Measurements from ENCODE around the gene GINS3. TPM values are rescaled to one million over a fixed set of nuclear protein-coding genes. Genes with fewer than 3 reads are reported as not detected.

GINS3 gene
- total and polyA plus RNA-seq, 2 experiments from 2014 or later: 8.8 to 17.8 TPM

DNA sequence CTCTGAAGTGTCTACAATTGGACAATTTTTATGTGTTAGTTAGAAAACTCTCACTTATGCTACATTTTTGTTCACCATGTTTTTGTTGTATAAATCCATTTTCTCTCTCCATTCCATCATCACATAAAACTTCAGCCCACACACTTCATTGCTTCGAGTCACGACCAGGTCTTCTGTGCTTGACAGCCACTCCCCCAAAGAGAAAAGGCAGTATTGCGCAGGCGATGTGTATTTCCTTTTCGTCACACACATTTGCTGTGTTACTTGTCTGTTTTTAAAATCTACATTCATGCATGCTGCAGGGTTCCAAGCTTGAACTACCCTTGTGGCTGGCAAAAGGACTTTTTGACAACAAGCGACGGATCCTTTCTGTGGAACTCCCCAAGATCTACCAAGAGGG, 10.5 kb downstream of the GINS3 start:
- H3K27me3 ChIP-seq (ENCODE audit: insufficient read depth): no peaks in the 10 kb centered on the region
- peaks cover 1% of the 10 kb centered on the region for H3K27me3 Mint-ChIP-seq (ENCODE audit: insufficient read depth, low read depth, poor library complexity)
- H3F3A ChIP-seq (replicated peaks; ENCODE audit: low read depth): no peaks in the 10 kb centered on the region
- H3K9me3 Mint-ChIP-seq: peaks cover 10% of the 10 kb centered on the region
- H3K27ac ChIP-seq (ENCODE audit: low read depth): no peak overlapping the region
- no peak overlapping the region for H3K4me2 ChIP-seq
- ATAC-seq (no peak), DNase-seq (ENCODE audit: low spot score) (no peak)
- H4K20me1 ChIP-seq (replicated peaks; ENCODE audit: insufficient read depth): no peaks in the 10 kb centered on the region; the same call in 1 of the 2 replicates
- H3K36me3 Mint-ChIP-seq (ENCODE audit: low read depth): peaks cover 41% of the 10 kb centered on the region
- no peak overlapping the region for H3K4me3 ChIP-seq
- no peaks in the 10 kb centered on the region for H3K4me1 ChIP-seq (ENCODE audit: insufficient read depth)
- peaks cover 3% of the 10 kb centered on the region; the same call in 1 of the 2 replicates for H3K9me2 ChIP-seq (ENCODE audit: insufficient read depth)
- no peaks in the 10 kb centered on the region for H3K79me2 ChIP-seq (replicated peaks; ENCODE audit: insufficient read depth)
- no peaks in the 10 kb centered on the region; the same call in 2 of the 3 replicates for H3K4me1 Mint-ChIP-seq
- H2AFZ ChIP-seq: no peak overlapping the region
- no peak overlapping the region for H3K4me3 Mint-ChIP-seq
- no peak overlapping the region for H3K27ac Mint-ChIP-seq
- no peaks in the 10 kb centered on the region; the same call in 1 of the 2 replicates for H3K36me3 ChIP-seq (ENCODE audit: insufficient read depth)
- TF ChIP-seq, protein P1, sequence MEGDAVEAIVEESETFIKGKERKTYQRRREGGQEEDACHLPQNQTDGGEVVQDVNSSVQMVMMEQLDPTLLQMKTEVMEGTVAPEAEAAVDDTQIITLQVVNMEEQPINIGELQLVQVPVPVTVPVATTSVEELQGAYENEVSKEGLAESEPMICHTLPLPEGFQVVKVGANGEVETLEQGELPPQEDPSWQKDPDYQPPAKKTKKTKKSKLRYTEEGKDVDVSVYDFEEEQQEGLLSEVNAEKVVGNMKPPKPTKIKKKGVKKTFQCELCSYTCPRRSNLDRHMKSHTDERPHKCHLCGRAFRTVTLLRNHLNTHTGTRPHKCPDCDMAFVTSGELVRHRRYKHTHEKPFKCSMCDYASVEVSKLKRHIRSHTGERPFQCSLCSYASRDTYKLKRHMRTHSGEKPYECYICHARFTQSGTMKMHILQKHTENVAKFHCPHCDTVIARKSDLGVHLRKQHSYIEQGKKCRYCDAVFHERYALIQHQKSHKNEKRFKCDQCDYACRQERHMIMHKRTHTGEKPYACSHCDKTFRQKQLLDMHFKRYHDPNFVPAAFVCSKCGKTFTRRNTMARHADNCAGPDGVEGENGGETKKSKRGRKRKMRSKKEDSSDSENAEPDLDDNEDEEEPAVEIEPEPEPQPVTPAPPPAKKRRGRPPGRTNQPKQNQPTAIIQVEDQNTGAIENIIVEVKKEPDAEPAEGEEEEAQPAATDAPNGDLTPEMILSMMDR (conservative IDR thresholded peaks at IDR 0.05; ENCODE audit: low read depth in 2 of 2): no peak
- TF ChIP-seq POLR2AphosphoS5 (IDR thresholded peaks at IDR 0.05; ENCODE audit: low read depth): no peak
- TF ChIP-seq NANOG (IDR thresholded peaks at IDR 0.05; ENCODE audit: borderline replicate concordance): no peak
- no peak for TF ChIP-seq CREB1 (CRISPR knock-in tag; IDR thresholded peaks at IDR 0.05; ENCODE audit: low read depth)
- TF ChIP-seq, protein P2, sequence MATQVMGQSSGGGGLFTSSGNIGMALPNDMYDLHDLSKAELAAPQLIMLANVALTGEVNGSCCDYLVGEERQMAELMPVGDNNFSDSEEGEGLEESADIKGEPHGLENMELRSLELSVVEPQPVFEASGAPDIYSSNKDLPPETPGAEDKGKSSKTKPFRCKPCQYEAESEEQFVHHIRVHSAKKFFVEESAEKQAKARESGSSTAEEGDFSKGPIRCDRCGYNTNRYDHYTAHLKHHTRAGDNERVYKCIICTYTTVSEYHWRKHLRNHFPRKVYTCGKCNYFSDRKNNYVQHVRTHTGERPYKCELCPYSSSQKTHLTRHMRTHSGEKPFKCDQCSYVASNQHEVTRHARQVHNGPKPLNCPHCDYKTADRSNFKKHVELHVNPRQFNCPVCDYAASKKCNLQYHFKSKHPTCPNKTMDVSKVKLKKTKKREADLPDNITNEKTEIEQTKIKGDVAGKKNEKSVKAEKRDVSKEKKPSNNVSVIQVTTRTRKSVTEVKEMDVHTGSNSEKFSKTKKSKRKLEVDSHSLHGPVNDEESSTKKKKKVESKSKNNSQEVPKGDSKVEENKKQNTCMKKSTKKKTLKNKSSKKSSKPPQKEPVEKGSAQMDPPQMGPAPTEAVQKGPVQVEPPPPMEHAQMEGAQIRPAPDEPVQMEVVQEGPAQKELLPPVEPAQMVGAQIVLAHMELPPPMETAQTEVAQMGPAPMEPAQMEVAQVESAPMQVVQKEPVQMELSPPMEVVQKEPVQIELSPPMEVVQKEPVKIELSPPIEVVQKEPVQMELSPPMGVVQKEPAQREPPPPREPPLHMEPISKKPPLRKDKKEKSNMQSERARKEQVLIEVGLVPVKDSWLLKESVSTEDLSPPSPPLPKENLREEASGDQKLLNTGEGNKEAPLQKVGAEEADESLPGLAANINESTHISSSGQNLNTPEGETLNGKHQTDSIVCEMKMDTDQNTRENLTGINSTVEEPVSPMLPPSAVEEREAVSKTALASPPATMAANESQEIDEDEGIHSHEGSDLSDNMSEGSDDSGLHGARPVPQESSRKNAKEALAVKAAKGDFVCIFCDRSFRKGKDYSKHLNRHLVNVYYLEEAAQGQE (IDR thresholded peaks at IDR 0.05; ENCODE audit: unreplicated experiment): no peak
- TF ChIP-seq STAT1 (IDR thresholded peaks at IDR 0.05; ENCODE audit: unreplicated experiment): no peak
- no peak for TF ChIP-seq JUNB (IDR thresholded peaks at IDR 0.05; ENCODE audit: unreplicated experiment)
- TF ChIP-seq EZH2 (IDR thresholded peaks at IDR 0.05; ENCODE audit: low read depth, unreplicated experiment): no peak
- TF ChIP-seq ZNF114 (CRISPR knock-in tag; IDR thresholded peaks at IDR 0.05): no peak
- no peak for TF ChIP-seq ZNF331 (CRISPR knock-in tag; IDR thresholded peaks at IDR 0.05; ENCODE audit: low read depth)
- TF ChIP-seq, protein P3, sequence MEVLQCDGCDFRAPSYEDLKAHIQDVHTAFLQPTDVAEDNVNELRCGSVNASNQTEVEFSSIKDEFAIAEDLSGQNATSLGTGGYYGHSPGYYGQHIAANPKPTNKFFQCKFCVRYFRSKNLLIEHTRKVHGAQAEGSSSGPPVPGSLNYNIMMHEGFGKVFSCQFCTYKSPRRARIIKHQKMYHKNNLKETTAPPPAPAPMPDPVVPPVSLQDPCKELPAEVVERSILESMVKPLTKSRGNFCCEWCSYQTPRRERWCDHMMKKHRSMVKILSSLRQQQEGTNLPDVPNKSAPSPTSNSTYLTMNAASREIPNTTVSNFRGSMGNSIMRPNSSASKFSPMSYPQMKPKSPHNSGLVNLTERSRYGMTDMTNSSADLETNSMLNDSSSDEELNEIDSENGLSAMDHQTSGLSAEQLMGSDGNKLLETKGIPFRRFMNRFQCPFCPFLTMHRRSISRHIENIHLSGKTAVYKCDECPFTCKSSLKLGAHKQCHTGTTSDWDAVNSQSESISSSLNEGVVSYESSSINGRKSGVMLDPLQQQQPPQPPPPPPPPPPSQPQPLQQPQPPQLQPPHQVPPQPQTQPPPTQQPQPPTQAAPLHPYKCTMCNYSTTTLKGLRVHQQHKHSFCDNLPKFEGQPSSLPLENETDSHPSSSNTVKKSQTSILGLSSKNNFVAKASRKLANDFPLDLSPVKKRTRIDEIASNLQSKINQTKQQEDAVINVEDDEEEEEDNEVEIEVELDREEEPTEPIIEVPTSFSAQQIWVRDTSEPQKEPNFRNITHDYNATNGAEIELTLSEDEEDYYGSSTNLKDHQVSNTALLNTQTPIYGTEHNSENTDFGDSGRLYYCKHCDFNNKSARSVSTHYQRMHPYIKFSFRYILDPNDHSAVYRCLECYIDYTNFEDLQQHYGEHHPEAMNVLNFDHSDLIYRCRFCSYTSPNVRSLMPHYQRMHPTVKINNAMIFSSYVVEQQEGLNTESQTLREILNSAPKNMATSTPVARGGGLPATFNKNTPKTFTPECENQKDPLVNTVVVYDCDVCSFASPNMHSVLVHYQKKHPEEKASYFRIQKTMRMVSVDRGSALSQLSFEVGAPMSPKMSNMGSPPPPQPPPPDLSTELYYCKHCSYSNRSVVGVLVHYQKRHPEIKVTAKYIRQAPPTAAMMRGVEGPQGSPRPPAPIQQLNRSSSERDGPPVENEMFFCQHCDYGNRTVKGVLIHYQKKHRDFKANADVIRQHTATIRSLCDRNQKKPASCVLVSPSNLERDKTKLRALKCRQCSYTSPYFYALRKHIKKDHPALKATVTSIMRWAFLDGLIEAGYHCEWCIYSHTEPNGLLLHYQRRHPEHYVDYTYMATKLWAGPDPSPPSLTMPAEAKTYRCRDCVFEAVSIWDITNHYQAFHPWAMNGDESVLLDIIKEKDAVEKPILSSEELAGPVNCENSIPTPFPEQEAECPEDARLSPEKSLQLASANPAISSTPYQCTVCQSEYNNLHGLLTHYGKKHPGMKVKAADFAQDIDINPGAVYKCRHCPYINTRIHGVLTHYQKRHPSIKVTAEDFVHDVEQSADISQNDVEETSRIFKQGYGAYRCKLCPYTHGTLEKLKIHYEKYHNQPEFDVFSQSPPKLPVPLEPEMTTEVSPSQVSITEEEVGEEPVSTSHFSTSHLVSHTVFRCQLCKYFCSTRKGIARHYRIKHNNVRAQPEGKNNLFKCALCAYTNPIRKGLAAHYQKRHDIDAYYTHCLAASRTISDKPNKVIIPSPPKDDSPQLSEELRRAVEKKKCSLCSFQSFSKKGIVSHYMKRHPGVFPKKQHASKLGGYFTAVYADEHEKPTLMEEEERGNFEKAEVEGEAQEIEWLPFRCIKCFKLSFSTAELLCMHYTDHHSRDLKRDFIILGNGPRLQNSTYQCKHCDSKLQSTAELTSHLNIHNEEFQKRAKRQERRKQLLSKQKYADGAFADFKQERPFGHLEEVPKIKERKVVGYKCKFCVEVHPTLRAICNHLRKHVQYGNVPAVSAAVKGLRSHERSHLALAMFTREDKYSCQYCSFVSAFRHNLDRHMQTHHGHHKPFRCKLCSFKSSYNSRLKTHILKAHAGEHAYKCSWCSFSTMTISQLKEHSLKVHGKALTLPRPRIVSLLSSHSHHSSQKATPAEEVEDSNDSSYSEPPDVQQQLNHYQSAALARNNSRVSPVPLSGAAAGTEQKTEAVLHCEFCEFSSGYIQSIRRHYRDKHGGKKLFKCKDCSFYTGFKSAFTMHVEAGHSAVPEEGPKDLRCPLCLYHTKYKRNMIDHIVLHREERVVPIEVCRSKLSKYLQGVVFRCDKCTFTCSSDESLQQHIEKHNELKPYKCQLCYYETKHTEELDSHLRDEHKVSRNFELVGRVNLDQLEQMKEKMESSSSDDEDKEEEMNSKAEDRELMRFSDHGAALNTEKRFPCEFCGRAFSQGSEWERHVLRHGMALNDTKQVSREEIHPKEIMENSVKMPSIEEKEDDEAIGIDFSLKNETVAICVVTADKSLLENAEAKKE (CRISPR knock-in tag; IDR thresholded peaks at IDR 0.05): no peak
- TF ChIP-seq, protein P4, sequence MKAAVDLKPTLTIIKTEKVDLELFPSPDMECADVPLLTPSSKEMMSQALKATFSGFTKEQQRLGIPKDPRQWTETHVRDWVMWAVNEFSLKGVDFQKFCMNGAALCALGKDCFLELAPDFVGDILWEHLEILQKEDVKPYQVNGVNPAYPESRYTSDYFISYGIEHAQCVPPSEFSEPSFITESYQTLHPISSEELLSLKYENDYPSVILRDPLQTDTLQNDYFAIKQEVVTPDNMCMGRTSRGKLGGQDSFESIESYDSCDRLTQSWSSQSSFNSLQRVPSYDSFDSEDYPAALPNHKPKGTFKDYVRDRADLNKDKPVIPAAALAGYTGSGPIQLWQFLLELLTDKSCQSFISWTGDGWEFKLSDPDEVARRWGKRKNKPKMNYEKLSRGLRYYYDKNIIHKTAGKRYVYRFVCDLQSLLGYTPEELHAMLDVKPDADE (IDR thresholded peaks at IDR 0.05): no peak
- no peak for TF ChIP-seq EZH2phosphoT487 (IDR thresholded peaks at IDR 0.05; ENCODE audit: unreplicated experiment)

Measured in GM23338 (cell line).